ENCODE results near the gene CAPZB.

DNA sequence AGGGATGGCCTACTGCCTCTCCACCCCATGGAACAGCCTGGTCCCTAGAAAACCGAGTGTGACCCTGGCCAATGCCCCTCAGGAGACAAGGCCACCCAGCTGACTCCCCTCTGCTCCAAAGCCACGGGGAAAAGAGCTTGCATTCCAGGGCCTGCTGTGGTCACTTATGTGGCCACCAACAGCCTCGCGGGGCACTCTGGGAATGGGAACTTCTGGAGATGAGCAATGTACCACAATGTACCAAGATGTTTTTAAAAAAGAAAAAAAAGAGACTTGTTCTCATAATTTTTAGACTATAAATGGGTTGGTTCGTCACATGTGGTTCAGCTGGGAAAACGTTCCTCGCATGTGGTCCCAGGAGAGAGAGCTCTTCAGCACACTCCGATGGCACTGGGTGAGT, 110.4 kb downstream of the CAPZB start:
- TF ChIP-seq, protein P1, sequence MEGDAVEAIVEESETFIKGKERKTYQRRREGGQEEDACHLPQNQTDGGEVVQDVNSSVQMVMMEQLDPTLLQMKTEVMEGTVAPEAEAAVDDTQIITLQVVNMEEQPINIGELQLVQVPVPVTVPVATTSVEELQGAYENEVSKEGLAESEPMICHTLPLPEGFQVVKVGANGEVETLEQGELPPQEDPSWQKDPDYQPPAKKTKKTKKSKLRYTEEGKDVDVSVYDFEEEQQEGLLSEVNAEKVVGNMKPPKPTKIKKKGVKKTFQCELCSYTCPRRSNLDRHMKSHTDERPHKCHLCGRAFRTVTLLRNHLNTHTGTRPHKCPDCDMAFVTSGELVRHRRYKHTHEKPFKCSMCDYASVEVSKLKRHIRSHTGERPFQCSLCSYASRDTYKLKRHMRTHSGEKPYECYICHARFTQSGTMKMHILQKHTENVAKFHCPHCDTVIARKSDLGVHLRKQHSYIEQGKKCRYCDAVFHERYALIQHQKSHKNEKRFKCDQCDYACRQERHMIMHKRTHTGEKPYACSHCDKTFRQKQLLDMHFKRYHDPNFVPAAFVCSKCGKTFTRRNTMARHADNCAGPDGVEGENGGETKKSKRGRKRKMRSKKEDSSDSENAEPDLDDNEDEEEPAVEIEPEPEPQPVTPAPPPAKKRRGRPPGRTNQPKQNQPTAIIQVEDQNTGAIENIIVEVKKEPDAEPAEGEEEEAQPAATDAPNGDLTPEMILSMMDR (IDR thresholded peaks at IDR 0.05), result no peak
- TF ChIP-seq EP300 (IDR thresholded peaks at IDR 0.05; ENCODE audit: borderline replicate concordance in 1 of 2, low read depth in 1 of 2, low read length in 1 of 2) (no peak), MXI1 (IDR thresholded peaks at IDR 0.05; ENCODE audit: low read depth, low read length) (no peak), YY1 (IDR thresholded peaks at IDR 0.05; ENCODE audit: low read depth) (no peak), EZH2phosphoT487 (IDR thresholded peaks at IDR 0.05; ENCODE audit: borderline replicate concordance, low read depth) (no peak), JUND (IDR thresholded peaks at IDR 0.05) (no peak), GABPA (IDR thresholded peaks at IDR 0.05; ENCODE audit: low read depth) (no peak), POLR2AphosphoS5 (IDR thresholded peaks at IDR 0.05; ENCODE audit: low read depth, low read length) (no peak), TAF1 (IDR thresholded peaks at IDR 0.05; ENCODE audit: borderline replicate concordance, low read depth, low read length) (no peak), SIN3A (IDR thresholded peaks at IDR 0.05; ENCODE audit: borderline replicate concordance, low read depth, low read length) (no peak), RCOR1 (IDR thresholded peaks at IDR 0.05; ENCODE audit: low read length) (no peak)
- TF ChIP-seq, protein P2, sequence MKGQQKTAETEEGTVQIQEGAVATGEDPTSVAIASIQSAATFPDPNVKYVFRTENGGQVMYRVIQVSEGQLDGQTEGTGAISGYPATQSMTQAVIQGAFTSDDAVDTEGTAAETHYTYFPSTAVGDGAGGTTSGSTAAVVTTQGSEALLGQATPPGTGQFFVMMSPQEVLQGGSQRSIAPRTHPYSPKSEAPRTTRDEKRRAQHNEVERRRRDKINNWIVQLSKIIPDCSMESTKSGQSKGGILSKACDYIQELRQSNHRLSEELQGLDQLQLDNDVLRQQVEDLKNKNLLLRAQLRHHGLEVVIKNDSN (IDR thresholded peaks at IDR 0.05; ENCODE audit: borderline replicate concordance, low read depth), result no peak

All from SK-N-SH (cell line).